Neural cell (in vitro differentiated cells): ENCODE measurements around the gene NPC1.

Source experiments
- EZH2 ChIP-seq: fragments of 200-600, 300-800 bp; shearing (Covaris generic), sonication (generic); IDR thresholded peaks from 2 replicates; pipeline ENCODE4 v1.6.1; 2014; ENCODE audit warnings: antibody characterized with exemption, low read length, borderline replicate concordance, mild to moderate bottlenecking; ENCODE audit not compliant: insufficient read depth, poor library complexity, severe bottlenecking
- TF ChIP-seq, protein P1 (sequence below): fragments of 450-650 bp; IDR thresholded peaks from 2 replicates; pipeline ENCODE4 v1.5.1; 2014; ENCODE audit warnings: antibody characterized with exemption, mild to moderate bottlenecking, moderate library complexity; ENCODE audit not compliant: poor library complexity, severe bottlenecking

GRCh38 chr18:23493654-23494053 lies 92.7 kb downstream of the NPC1 start:
- TF ChIP-seq, protein P1, sequence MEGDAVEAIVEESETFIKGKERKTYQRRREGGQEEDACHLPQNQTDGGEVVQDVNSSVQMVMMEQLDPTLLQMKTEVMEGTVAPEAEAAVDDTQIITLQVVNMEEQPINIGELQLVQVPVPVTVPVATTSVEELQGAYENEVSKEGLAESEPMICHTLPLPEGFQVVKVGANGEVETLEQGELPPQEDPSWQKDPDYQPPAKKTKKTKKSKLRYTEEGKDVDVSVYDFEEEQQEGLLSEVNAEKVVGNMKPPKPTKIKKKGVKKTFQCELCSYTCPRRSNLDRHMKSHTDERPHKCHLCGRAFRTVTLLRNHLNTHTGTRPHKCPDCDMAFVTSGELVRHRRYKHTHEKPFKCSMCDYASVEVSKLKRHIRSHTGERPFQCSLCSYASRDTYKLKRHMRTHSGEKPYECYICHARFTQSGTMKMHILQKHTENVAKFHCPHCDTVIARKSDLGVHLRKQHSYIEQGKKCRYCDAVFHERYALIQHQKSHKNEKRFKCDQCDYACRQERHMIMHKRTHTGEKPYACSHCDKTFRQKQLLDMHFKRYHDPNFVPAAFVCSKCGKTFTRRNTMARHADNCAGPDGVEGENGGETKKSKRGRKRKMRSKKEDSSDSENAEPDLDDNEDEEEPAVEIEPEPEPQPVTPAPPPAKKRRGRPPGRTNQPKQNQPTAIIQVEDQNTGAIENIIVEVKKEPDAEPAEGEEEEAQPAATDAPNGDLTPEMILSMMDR, result no peak
- TF ChIP-seq EZH2, result no peak
